ENCODE results near the gene CRYBG2. TPM values are rescaled to one million over a fixed set of nuclear protein-coding genes. Genes with fewer than 3 reads are reported as not detected.

The CRYBG2 gene
- total RNA-seq, 4 donors from 2014 or later: under 0.01 TPM; not detected in 3

GRCh38 chr1:26281971-26282370 lies 72.0 kb downstream of the CRYBG2 start:
- TF ChIP-seq EP300 (IDR thresholded peaks at IDR 0.05) (no peak), POLR2A (IDR thresholded peaks at IDR 0.05) (no peak), CTCF (IDR thresholded peaks at IDR 0.05) (no peak)
- H3K27ac ChIP-seq: peak overlapping the region in 3 of 4 donors; percentile 96 to 99 (median 97)
- DNase-seq (ENCODE audit: low spot score in 2 of 2): no peak
- H3K4me1 ChIP-seq: peaks cover 0 to 86% (median 59%) of the 10 kb centered on the region in 4 donors
- H3K9me3 ChIP-seq: no peaks in the 10 kb centered on the region
- H3K4me3 ChIP-seq: no peak overlapping the region
- no peaks in the 10 kb centered on the region for H3K27me3 ChIP-seq
- WGBS, 2 donors: 7 to 35% methylated on average over 2 to 9 of the region's 15 CpGs
- peaks cover 0 to 14% (median 0%) of the 10 kb centered on the region in 3 donors for H3K36me3 ChIP-seq

GRCh38 chr1:26281091-26281958 lies 72.6 kb downstream of the CRYBG2 start:
- H3K27me3 ChIP-seq: no peaks in the 10 kb centered on the region
- H3K36me3 ChIP-seq: peaks cover 0 to 14% (median 0%) of the 10 kb centered on the region in 3 donors
- H3K4me3 ChIP-seq: peak overlapping the region in 2 of 4 donors; percentile 81 to 98
- H3K27ac ChIP-seq: peak overlapping the region; percentile 81 to 99 (median 96)
- TF ChIP-seq EP300 (IDR thresholded peaks at IDR 0.05): no peak
- no peak for TF ChIP-seq CTCF (IDR thresholded peaks at IDR 0.05)
- no peak for TF ChIP-seq POLR2A (IDR thresholded peaks at IDR 0.05)
- WGBS, 2 donors: 90 to 93% methylated on average over 5 of the region's 5 CpGs
- peaks cover 0 to 89% (median 62%) of the 10 kb centered on the region in 4 donors for H3K4me1 ChIP-seq
- no peaks in the 10 kb centered on the region for H3K9me3 ChIP-seq
- DNase-seq (ENCODE audit: low spot score in 2 of 2): no peak

- no peaks in the 10 kb centered on the region for H3K9me3 ChIP-seq
- H3K4me1 ChIP-seq: peaks cover 0 to 90% (median 64%) of the 10 kb centered on the region in 4 donors
- peak overlapping the region; percentile 76 to 98 (median 85) for H3K4me3 ChIP-seq
- 31 to 34% methylated on average over 19 to 20 of the region's 20 CpGs for WGBS, 2 donors
- TF ChIP-seq CTCF (IDR thresholded peaks at IDR 0.05) (no peak), EP300 (IDR thresholded peaks at IDR 0.05) (no peak), POLR2A (IDR thresholded peaks at IDR 0.05) (no peak)
- peaks cover 0 to 14% (median 0%) of the 10 kb centered on the region in 3 donors for H3K36me3 ChIP-seq
- DNase-seq (ENCODE audit: low spot score in 2 of 2): no peak
- no peaks in the 10 kb centered on the region for H3K27me3 ChIP-seq
- H3K27ac ChIP-seq: peak overlapping the region; percentile 81 to 99 (median 96)
Measured at GRCh38 chr1:26280333-26281042, 73.4 kb downstream of the CRYBG2 start.

GRCh38 chr1:26279456-26280332 lies 74.2 kb downstream of the CRYBG2 start, which contains the start of gene SH3BGRL3:
TSS of gene SH3BGRL3 (plus strand) at chr1:26280086. CDS start at chr1:26280156, 70 bp downstream.
- peaks cover 0 to 88% (median 63%) of the 10 kb centered on the region in 4 donors for H3K4me1 ChIP-seq
- 1% methylated on average over 38 to 39 of the region's 66 CpGs for WGBS, 2 donors
- TF ChIP-seq CTCF (IDR thresholded peaks at IDR 0.05) (peak; percentile 12 to 62 (median 28)), POLR2A (IDR thresholded peaks at IDR 0.05) (peak; percentile 76 to 93), EP300 (IDR thresholded peaks at IDR 0.05) (peak in 1 of 2 donors; percentile 90)
- no peaks in the 10 kb centered on the region for H3K9me3 ChIP-seq
- H3K36me3 ChIP-seq: peaks cover 0 to 14% (median 0%) of the 10 kb centered on the region in 3 donors
- peak within 1 kb of the TSS; percentile 76 to 98 (median 85) for H3K4me3 ChIP-seq
- DNase-seq (ENCODE audit: low spot score in 2 of 2): peak; percentile 80 to 86
- H3K27me3 ChIP-seq: no peaks in the 10 kb centered on the region
- H3K27ac ChIP-seq: peak within 1 kb of the TSS; percentile 81 to 99 (median 96)

Data from tibial nerve (tissue), 4 donors.